ENCODE results near the gene PRKAR1A. TPM values are rescaled to one million over a fixed set of nuclear protein-coding genes. Genes with fewer than 3 reads are reported as not detected.

The PRKAR1A gene
- total RNA-seq, 1 donor from 2014 or later, result 233 TPM

DNA sequence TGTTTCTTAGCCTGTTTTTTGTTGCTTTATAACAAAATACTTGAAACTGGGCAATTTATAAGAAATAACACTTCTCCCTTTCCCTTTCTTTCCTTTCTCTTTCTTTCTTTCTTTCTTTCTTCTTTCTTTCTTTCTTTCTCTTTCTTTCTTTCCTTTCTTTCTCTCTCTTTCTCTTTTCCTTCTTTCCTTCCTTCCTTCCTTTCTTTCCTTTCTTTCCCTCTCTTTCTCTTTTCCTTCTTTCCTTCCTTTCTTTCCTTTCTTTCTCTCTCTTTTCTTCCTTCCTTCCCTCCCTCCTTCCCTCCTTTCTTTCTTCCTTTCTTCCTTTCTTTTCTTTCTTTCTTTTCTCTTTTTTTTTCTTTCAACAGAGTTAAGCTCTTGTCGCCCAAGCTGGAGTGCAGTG lies 61.1 kb downstream of the PRKAR1A start:
- Histone ChIP-seq H3K27me3 (ENCODE audit: control insufficient read depth, insufficient read depth, low read length) (peaks cover 2% of the 10 kb centered on the region), H3K36me3 (ENCODE audit: control insufficient read depth, insufficient read depth, low read length) (no peaks in the 10 kb centered on the region), H3K4me3 (ENCODE audit: low read depth, low read length) (no peak overlapping the region)
- no peak for TF ChIP-seq CTCF (IDR thresholded peaks at IDR 0.05; ENCODE audit: insufficient read depth, low read length, poor library complexity, severe bottlenecking)
- DNase-seq (ENCODE audit: low read depth), result no peak

- no peak for DNase-seq (ENCODE audit: low read depth)
- Histone ChIP-seq H3K36me3 (ENCODE audit: control insufficient read depth, insufficient read depth, low read length) (no peaks in the 10 kb centered on the region), H3K4me3 (ENCODE audit: low read depth, low read length) (no peak overlapping the region), H3K27me3 (ENCODE audit: control insufficient read depth, insufficient read depth, low read length) (no peaks in the 10 kb centered on the region)
- TF ChIP-seq CTCF (IDR thresholded peaks at IDR 0.05; ENCODE audit: insufficient read depth, low read length, poor library complexity, severe bottlenecking), result no peak
These were observed 63.9 kb downstream of the PRKAR1A start for GRCh38 chr17:68576137-68576536.

- no peak for DNase-seq (ENCODE audit: low read depth)
- Histone ChIP-seq H3K36me3 (ENCODE audit: control insufficient read depth, insufficient read depth, low read length) (no peaks in the 10 kb centered on the region), H3K27me3 (ENCODE audit: control insufficient read depth, insufficient read depth, low read length) (no peaks in the 10 kb centered on the region), H3K4me3 (ENCODE audit: low read depth, low read length) (no peak overlapping the region)
- TF ChIP-seq CTCF (IDR thresholded peaks at IDR 0.05; ENCODE audit: insufficient read depth, low read length, poor library complexity, severe bottlenecking), result no peak
These were observed 64.7 kb downstream of the PRKAR1A start for GRCh38 chr17:68576811-68577496.

GRCh38 chr17:68577497-68577821 lies 65.2 kb downstream of the PRKAR1A start:
- Histone ChIP-seq H3K4me3 (ENCODE audit: low read depth, low read length) (no peak overlapping the region), H3K27me3 (ENCODE audit: control insufficient read depth, insufficient read depth, low read length) (no peaks in the 10 kb centered on the region), H3K36me3 (ENCODE audit: control insufficient read depth, insufficient read depth, low read length) (no peaks in the 10 kb centered on the region)
- DNase-seq (ENCODE audit: low read depth), result no peak
- no peak for TF ChIP-seq CTCF (IDR thresholded peaks at IDR 0.05; ENCODE audit: insufficient read depth, low read length, poor library complexity, severe bottlenecking)

- H3K27me3 ChIP-seq (ENCODE audit: control insufficient read depth, insufficient read depth, low read length), result no peaks in the 10 kb centered on the region
- no peak overlapping the region for H3K4me3 ChIP-seq (ENCODE audit: low read depth, low read length)
- no peak for DNase-seq (ENCODE audit: low read depth)
- no peaks in the 10 kb centered on the region for H3K36me3 ChIP-seq (ENCODE audit: control insufficient read depth, insufficient read depth, low read length)
- TF ChIP-seq CTCF (IDR thresholded peaks at IDR 0.05; ENCODE audit: insufficient read depth, low read length, poor library complexity, severe bottlenecking), result no peak
These were observed 66.0 kb downstream of the PRKAR1A start for GRCh38 chr17:68578236-68578635.

Data from kidney epithelial cell (primary cell).